ENCODE measurements around the gene TAF9B.
"Not testable (repeated sequence)": the region's sequence is repeated elsewhere in the genome, so short reads cannot be mapped to it uniquely, and the experiment has no call there.

TAF9B gene

DNA sequence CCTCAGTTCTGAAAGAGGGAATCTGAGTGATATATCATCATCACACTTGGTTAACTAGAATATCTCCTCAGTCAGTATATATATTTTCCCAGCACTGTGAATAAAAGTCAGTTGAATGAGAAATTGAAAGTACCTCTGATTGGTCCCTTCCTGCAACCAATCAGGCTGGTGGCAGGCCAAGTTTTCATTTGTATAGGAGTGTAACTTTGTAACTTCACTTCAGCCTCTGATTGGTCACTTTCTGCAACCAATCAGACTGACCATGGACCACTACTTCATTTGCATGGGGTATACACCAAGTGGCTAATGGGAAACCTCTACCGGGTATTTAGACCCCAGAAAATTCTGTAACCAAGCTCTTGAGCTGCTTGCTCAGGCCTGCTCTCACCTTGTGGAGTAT, 37.4 kb downstream of the TAF9B start:
- TF ChIP-seq, protein P1, sequence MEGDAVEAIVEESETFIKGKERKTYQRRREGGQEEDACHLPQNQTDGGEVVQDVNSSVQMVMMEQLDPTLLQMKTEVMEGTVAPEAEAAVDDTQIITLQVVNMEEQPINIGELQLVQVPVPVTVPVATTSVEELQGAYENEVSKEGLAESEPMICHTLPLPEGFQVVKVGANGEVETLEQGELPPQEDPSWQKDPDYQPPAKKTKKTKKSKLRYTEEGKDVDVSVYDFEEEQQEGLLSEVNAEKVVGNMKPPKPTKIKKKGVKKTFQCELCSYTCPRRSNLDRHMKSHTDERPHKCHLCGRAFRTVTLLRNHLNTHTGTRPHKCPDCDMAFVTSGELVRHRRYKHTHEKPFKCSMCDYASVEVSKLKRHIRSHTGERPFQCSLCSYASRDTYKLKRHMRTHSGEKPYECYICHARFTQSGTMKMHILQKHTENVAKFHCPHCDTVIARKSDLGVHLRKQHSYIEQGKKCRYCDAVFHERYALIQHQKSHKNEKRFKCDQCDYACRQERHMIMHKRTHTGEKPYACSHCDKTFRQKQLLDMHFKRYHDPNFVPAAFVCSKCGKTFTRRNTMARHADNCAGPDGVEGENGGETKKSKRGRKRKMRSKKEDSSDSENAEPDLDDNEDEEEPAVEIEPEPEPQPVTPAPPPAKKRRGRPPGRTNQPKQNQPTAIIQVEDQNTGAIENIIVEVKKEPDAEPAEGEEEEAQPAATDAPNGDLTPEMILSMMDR (IDR thresholded peaks at IDR 0.05), result no peak
- Histone ChIP-seq H3K4me3 (no peak overlapping the region), H3K27ac (no peak overlapping the region)
- no peak for DNase-seq (ENCODE audit: low spot score)

DNA sequence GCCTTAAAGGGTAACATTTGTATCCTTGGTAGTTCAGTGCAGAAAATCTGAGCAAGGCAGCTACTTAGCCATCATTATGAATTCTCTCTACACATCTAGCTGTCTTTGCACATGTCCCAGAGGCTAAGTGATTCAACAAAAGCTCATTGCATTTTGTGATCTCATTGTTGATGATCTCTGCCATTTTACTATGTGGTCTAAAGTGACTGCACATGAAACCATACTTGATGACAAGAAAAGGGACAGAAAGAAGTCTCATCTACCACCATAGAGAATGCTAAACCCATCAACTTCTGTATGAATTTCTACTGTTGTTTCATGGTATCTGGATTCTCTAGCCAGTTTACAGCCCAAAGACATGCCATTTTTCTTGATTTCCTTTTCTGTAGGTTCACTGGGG, 41.3 kb downstream of the TAF9B start:
- no peak for DNase-seq (ENCODE audit: low spot score)
- Histone ChIP-seq H3K4me3 (no peak overlapping the region), H3K27ac (no peak overlapping the region)
- TF ChIP-seq, protein P1 (IDR thresholded peaks at IDR 0.05), result no peak

DNA sequence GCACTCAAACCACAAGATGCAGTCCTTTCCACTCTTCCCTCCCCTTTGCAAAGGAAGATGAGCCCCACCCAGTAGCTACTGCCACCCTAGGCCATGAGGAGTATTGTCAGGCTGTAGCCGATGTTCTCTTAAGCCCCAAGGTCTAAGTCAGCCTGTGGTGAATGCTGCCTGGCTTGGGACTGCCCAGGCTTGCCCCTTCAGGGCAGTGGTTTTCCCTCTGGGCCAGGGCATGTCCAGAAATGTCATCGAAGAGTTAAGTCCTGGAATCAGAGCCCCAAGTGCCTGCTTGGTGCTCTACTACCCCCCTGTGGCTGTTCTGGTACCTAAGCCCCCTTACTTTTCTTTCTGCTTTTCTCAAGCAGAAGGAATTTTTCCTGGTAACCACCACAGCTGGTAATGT, 47.2 kb downstream of the TAF9B start:
- TF ChIP-seq, protein P1 (IDR thresholded peaks at IDR 0.05), result no peak
- no peak for DNase-seq (ENCODE audit: low spot score)
- H3K27ac ChIP-seq, result no peak overlapping the region
- H3K4me3 ChIP-seq, result no peak overlapping the region

DNA sequence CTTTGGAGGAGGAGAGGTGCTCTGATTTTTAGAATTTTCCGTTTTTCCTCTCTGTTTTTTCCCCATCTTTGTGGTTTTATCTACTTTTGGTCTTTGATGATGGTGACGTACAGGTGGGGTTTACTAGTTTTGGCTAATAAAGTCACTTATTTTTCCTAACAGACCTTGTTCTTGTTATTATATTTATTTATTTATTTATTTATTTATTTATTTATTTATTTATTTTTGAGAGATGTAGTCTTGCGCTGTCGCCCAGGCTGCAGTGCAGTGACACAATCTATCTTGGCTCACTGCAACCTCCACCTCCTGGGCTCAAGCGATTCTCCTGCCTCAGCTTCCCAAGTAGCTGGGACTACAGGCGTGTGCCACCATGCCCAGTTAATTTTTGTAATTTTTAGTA, 58.0 kb downstream of the TAF9B start:
- not testable (repeated sequence) for H3K27ac ChIP-seq; H3K4me3 ChIP-seq; DNase-seq (ENCODE audit: low spot score)
